H1 (cell line): Measurements from ENCODE around the gene OAT. TPM values are rescaled to one million over a fixed set of nuclear protein-coding genes. Genes with fewer than 3 reads are reported as not detected.

Source experiments
- CTCF ChIA-PET: fragments of 300-600 bp; sonication (Branson Sonifier 250); formaldehyde crosslinking; loops from one replicate; lab custom pipeline; 2021; ENCODE audit not compliant: partially characterized antibody; lab: Charles Lee
- POLR2A ChIA-PET: fragments of 300-600 bp; sonication (Branson Sonifier 250); formaldehyde crosslinking; loops from one replicate; lab custom pipeline; 2021; ENCODE audit warnings: inconsistent platforms; ENCODE audit not compliant: partially characterized antibody; lab: Charles Lee
- DNase-seq, 2 experiments: peaks; one replicate each; pipeline versions ENCODE4 v3.0.0 to v3.0.0-alpha.2; 2010 to 2022; ENCODE audit warnings: low spot score in 2 of 2, low read depth in 1 of 2, mixed read lengths in 1 of 2
- FAIRE-seq: peaks from 2 replicates; lab custom pipeline; 2011; peaks lifted over from hg19 to GRCh38; lab: Jason Lieb, UNC
- H2AFZ ChIP-seq: 2 replicates; pipeline ENCODE4 v1.8.1; 2012; ENCODE audit warnings: low read length, inconsistent platforms
- H2AK5ac ChIP-seq: 2 replicates; pipeline ENCODE4 v1.6.1; 2013; ENCODE audit warnings: low read depth, low read length
- H2BK120ac ChIP-seq: replicated peaks from 2 replicates; pipeline ENCODE3; 2013; ENCODE audit warnings: low read depth, low read length, inconsistent platforms
- H2BK12ac ChIP-seq: 2 replicates; pipeline ENCODE4 v1.6.1; 2013; ENCODE audit warnings: low read depth, low read length
- H2BK15ac ChIP-seq: 2 replicates; pipeline ENCODE4 v1.6.1; 2013; ENCODE audit warnings: low read length
- H2BK20ac ChIP-seq: 2 replicates; pipeline ENCODE4 v1.6.1; 2013; ENCODE audit warnings: low read length
- H2BK5ac ChIP-seq: 2 replicates; pipeline ENCODE4 v1.6.1; 2013; ENCODE audit warnings: low read depth, low read length
- H3K14ac ChIP-seq: 2 replicates; pipeline ENCODE4 v1.6.1; 2013; ENCODE audit warnings: inconsistent platforms; ENCODE audit not compliant: insufficient read length
- H3K18ac ChIP-seq: 2 replicates; pipeline ENCODE4 v1.6.1; 2013; ENCODE audit warnings: low read length; ENCODE audit errors: extremely low read depth
- H3K23ac ChIP-seq: 2 replicates; pipeline ENCODE4 v1.6.1; 2013; ENCODE audit warnings: inconsistent platforms; ENCODE audit not compliant: insufficient read length
- H3K23me2 ChIP-seq: 2 replicates; pipeline ENCODE4 v1.6.1; 2013; ENCODE audit warnings: low read depth, low read length
- H3K27ac ChIP-seq: 2 replicates; pipeline ENCODE4 v1.6.1; 2011; ENCODE audit warnings: low read depth, low read length, inconsistent platforms
- H3K27me3 ChIP-seq, 4 experiments: replicated peaks in 1 of 4; 1 replicate in 1 of 4; 2 replicates in 3 of 4; pipeline versions ENCODE4 v1.6.1 to v1.8.1; 2011 to 2013; ENCODE audit warnings: low read length in 3 of 4, mild to moderate bottlenecking in 3 of 4, inconsistent platforms in 2 of 4, mixed read lengths in 2 of 4, moderate library complexity in 1 of 4; ENCODE audit not compliant: control insufficient read depth in 3 of 4, insufficient read depth in 3 of 4; ENCODE audit errors: extremely low read depth in 1 of 4
- H3K36me3 ChIP-seq, 4 experiments: 2 replicates each; pipeline versions ENCODE4 v1.6.1 to v1.8.1; 2011 to 2013; ENCODE audit warnings: mild to moderate bottlenecking in 4 of 4, low read length in 3 of 4, moderate library complexity in 2 of 4, control low read depth in 1 of 4, inconsistent platforms in 1 of 4; ENCODE audit not compliant: insufficient read depth in 4 of 4, control insufficient read depth in 2 of 4
- H3K4ac ChIP-seq: replicated peaks from 2 replicates; pipeline ENCODE3; 2013; ENCODE audit warnings: low read length, low read depth, mixed read lengths, inconsistent platforms; ENCODE audit not compliant: insufficient read length
- H3K4me1 ChIP-seq, 4 experiments: replicated peaks in 1 of 4; 1 replicate in 1 of 4; 2 replicates in 3 of 4; pipeline versions ENCODE4 v1.6.1 to v1.8.1; 2011 to 2013; ENCODE audit warnings: low read length in 3 of 4, inconsistent platforms in 2 of 4, mixed read lengths in 1 of 4; ENCODE audit not compliant: insufficient read depth in 4 of 4, control insufficient read depth in 3 of 4
- H3K4me2 ChIP-seq, 2 experiments: 2 replicates each; pipeline versions ENCODE4 v1.6.1 to v1.8.1; 2011 to 2013; ENCODE audit warnings: low read depth in 2 of 2, low read length in 2 of 2, control low read depth in 1 of 2, inconsistent platforms in 1 of 2, mild to moderate bottlenecking in 1 of 2; ENCODE audit not compliant: insufficient read depth in 1 of 2
- H3K4me3 ChIP-seq, 4 experiments: fragments of 200-600, 300-600 bp in 1 of 4; sonication (generic), shearing (Covaris generic), sonication (Bioruptor Twin) in 1 of 4; 2 replicates each; pipeline versions ENCODE4 v1.5.1 to v1.8.1; 2011 to 2016; ENCODE audit warnings: low read length in 4 of 4, low read depth in 3 of 4, control low read depth in 2 of 4, inconsistent platforms in 2 of 4, mild to moderate bottlenecking in 2 of 4, mixed read lengths in 1 of 4, moderate library complexity in 1 of 4; ENCODE audit not compliant: insufficient read depth in 2 of 4; ENCODE audit errors: extremely low read depth in 1 of 4
- H3K56ac ChIP-seq: replicated peaks from 2 replicates; pipeline ENCODE3; 2013; ENCODE audit warnings: low read depth, mild to moderate bottlenecking, mixed read lengths, low read length, inconsistent platforms; ENCODE audit not compliant: insufficient read length
- H3K79me1 ChIP-seq: 2 replicates; pipeline ENCODE4 v1.6.1; 2013; ENCODE audit warnings: low read depth, low read length, control low read depth
- H3K79me2 ChIP-seq, 2 experiments: 2 replicates each; pipeline versions ENCODE4 v1.6.1 to v1.8.1; 2012 to 2013; ENCODE audit warnings: low read length in 2 of 2, mild to moderate bottlenecking in 2 of 2, inconsistent platforms in 1 of 2; ENCODE audit not compliant: insufficient read depth in 2 of 2, control insufficient read depth in 1 of 2
- H3K9ac ChIP-seq, 4 experiments: replicated peaks in 1 of 4; 1 replicate in 1 of 4; 2 replicates in 3 of 4; pipeline versions ENCODE4 v1.6.1 to v1.8.1; 2011 to 2013; ENCODE audit warnings: low read depth in 3 of 4, low read length in 3 of 4, control low read depth in 2 of 4, mild to moderate bottlenecking in 2 of 4, moderate library complexity in 2 of 4, inconsistent platforms in 1 of 4; ENCODE audit errors: extremely low read depth in 1 of 4
- H3K9me3 ChIP-seq, 2 experiments: 2 replicates each; pipeline versions ENCODE4 v1.6.1 to v1.8.1; 2012 to 2013; ENCODE audit warnings: mild to moderate bottlenecking in 2 of 2, moderate library complexity in 2 of 2, control low read depth in 1 of 2, inconsistent platforms in 1 of 2, low read depth in 1 of 2, low read length in 1 of 2, mixed read lengths in 1 of 2; ENCODE audit not compliant: insufficient read depth in 2 of 2
- H4K20me1 ChIP-seq, 2 experiments: replicated peaks in 1 of 2; 2 replicates each; pipeline versions ENCODE3 to v1.8.1; 2011 to 2013; ENCODE audit warnings: inconsistent platforms in 2 of 2, low read length in 2 of 2, mild to moderate bottlenecking in 1 of 2; ENCODE audit not compliant: insufficient read depth in 2 of 2, control insufficient read depth in 1 of 2
- H4K5ac ChIP-seq: 2 replicates; pipeline ENCODE4 v1.6.1; 2013; ENCODE audit warnings: low read length, low read depth, mixed read lengths, inconsistent platforms; ENCODE audit not compliant: insufficient read length
- H4K8ac ChIP-seq: 2 replicates; pipeline ENCODE4 v1.8.0; 2013; ENCODE audit warnings: mild to moderate bottlenecking, moderate library complexity, low read length, inconsistent platforms; ENCODE audit not compliant: insufficient read depth; ENCODE audit errors: extremely low read depth
- H4K91ac ChIP-seq: replicated peaks from 2 replicates; pipeline ENCODE3; 2013; ENCODE audit warnings: low read length, mixed read lengths, inconsistent platforms; ENCODE audit not compliant: insufficient read length
- CHD1 ChIP-seq: IDR thresholded peaks from 2 replicates; pipeline ENCODE4 v1.6.1; 2012; ENCODE audit warnings: low read depth, low read length, improper control_type of control experiment
- CTCF ChIP-seq, 3 experiments: IDR thresholded peaks; 1 replicate in 2 of 3; 2 replicates in 1 of 3; pipeline versions ENCODE4 v1.5.1 to v1.6.1; 2011; ENCODE audit warnings: low read length in 3 of 3, mild to moderate bottlenecking in 3 of 3, inconsistent platforms in 2 of 3, low read depth in 1 of 3, moderate library complexity in 1 of 3; ENCODE audit not compliant: insufficient read depth in 1 of 3; ENCODE audit errors: control extremely low read depth in 1 of 3
- RAD21 ChIP-seq, 2 experiments: IDR thresholded peaks in 1 of 2; conservative IDR thresholded peaks in 1 of 2; 2 replicates each; pipeline ENCODE4 v1.6.1; 2011; ENCODE audit warnings: low read depth in 2 of 2, low read length in 2 of 2, improper control_type of control experiment in 1 of 2, inconsistent platforms in 1 of 2, mild to moderate bottlenecking in 1 of 2, moderate library complexity in 1 of 2
- WGBS, 2 experiments: shearing (Covaris generic) in 1 of 2; methylation state at CpG; one replicate each; pipeline versions ENCODE4 v1.1.6 to v1.1.7; 2013 to 2015; ENCODE audit warnings: low lambda C conversion rate in 2 of 2, mixed read lengths in 2 of 2, inconsistent platforms in 1 of 2, low coverage in 1 of 2, missing lambda C conversion rate in 1 of 2; ENCODE audit not compliant: insufficient replicate concordance in 2 of 2, insufficient coverage in 1 of 2, insufficient read length in 1 of 2; ENCODE audit errors: extremely low coverage in 1 of 2, missing lambda C conversion rate in 1 of 2; 5-methylcytosine and 5-hydroxymethylcytosine counted together
- polyA plus RNA-seq, 7 experiments: library from polyadenylated mRNA; depleted of rRNA in 3 of 7; stranded (reverse) in 5 of 7; unstranded in 2 of 7; fragments of >200 nt in 5 of 7; fragments of 200-250 nt in 2 of 7; gene quantifications; 1 replicate in 5 of 7; 2 replicates in 1 of 7; 4 replicates in 1 of 7; pipeline versions ENCODE4 v1.2.1 to v1.2.3, GENCODE V29; 2011 to 2013; ENCODE audit warnings: missing spikeins in 2 of 7, mixed read lengths in 2 of 7
- total RNA-seq: library from RNA; stranded (reverse); fragmentation: NEBNext Ultra II Directional; extraction: Animal tissue kit (Norgen Biotek cat#: 25700); gene quantifications from 2 replicates; pipeline ENCODE4 v1.2.1, GENCODE V29; 2021

The OAT gene
- total and polyA plus RNA-seq, 2 of the 8 experiments (the other 6 are each of a cell fraction or from before 2014, with no cell fraction given), result 67.8 to 121 TPM

- Histone ChIP-seq H2BK15ac (no peak overlapping the region), H3K9ac (no peak overlapping the region), H2BK20ac (no peak overlapping the region), H4K91ac (no peak overlapping the region), H3K4me2 (no peak overlapping the region), H2BK120ac (no peak overlapping the region), H4K20me1 (no peaks in the 10 kb centered on the region), H3K23ac (no peak overlapping the region), H3K18ac (no peak overlapping the region), H3K4me3 (no peak overlapping the region), H2AFZ (no peak overlapping the region), H3K4ac (no peak overlapping the region), H3K79me2 (no peaks in the 10 kb centered on the region), H3K9me3 (no peaks in the 10 kb centered on the region), H3K56ac (no peak overlapping the region), H3K27me3 (peaks cover 0 to 6% (median 5%) of the 10 kb centered on the region in 4 experiments; a peak in 6 of 7 replicates), H3K36me3 (no peaks in the 10 kb centered on the region), H4K5ac (no peak overlapping the region), H3K4me1 (peaks cover 0 to 8% (median 4%) of the 10 kb centered on the region in 4 experiments; a peak in 4 of 7 replicates), H3K14ac (no peak overlapping the region), H3K27ac (no peak overlapping the region), H4K8ac (no peak overlapping the region), H3K79me1 (no peaks in the 10 kb centered on the region), H2BK5ac (no peak overlapping the region), H2AK5ac (no peak overlapping the region), H3K23me2 (peaks cover 2% of the 10 kb centered on the region; the same call in 1 of the 2 replicates), H2BK12ac (no peak overlapping the region)
- ChIA-PET POLR2A (interaction anchor here (0.7 kb wide), 1 partner anchor 13 kb away, joined by 3 read pairs; no protein-coding TSS in a partner anchor), CTCF (interaction anchor here (0.7 to 6.1 kb wide), 9 partner anchors 10 to 388 kb away, joined by 3 to 48 read pairs (median 4); no protein-coding TSS in a partner anchor)
- TF ChIP-seq CHD1, result no peak
- peak in 2 of 3 experiments; percentile 3 to 17; a peak in 1 of 4 replicates for TF ChIP-seq CTCF (IDR thresholded peaks at IDR 0.05; ENCODE audit: control extremely low read depth in 1 of 3, insufficient read depth in 1 of 3, low read depth in 1 of 3, low read length in 3 of 3)
- TF ChIP-seq RAD21 (IDR thresholded peaks at IDR 0.05 in 1 of 2, conservative IDR thresholded peaks at IDR 0.05 in 1 of 2; ENCODE audit: low read depth in 2 of 2, low read length in 2 of 2), result peak; percentile 21 to 45; a peak in 3 of 4 replicates
- DNase-seq (no peak), FAIRE-seq (no peak)
- 89% methylated on average over 4 of the region's 4 CpGs; no CpG with 5 or more reads in 1 of the 2 experiments for WGBS, 2 experiments
Measured at GRCh38 chr10:124384172-124384571, 34.6 kb downstream of the OAT start.
